ENCODE results near the gene IGSF3. TPM values are rescaled to one million over a fixed set of nuclear protein-coding genes. Genes with fewer than 3 reads are reported as not detected.
"Not testable (repeated sequence)": the region's sequence is repeated elsewhere in the genome, so short reads cannot be mapped to it uniquely, and the experiment has no call there.

The IGSF3 gene
- total RNA-seq, 1 donor from 2014 or later, result 27.2 TPM

- not testable (repeated sequence) for H3K9me3 Mint-ChIP-seq
These were observed 37.5 kb downstream of the IGSF3 start for GRCh38 chr1:116630057-116630456.

GRCh38 chr1:116629441-116629840 lies 38.1 kb downstream of the IGSF3 start:
- not testable (repeated sequence) for H3K27me3 Mint-ChIP-seq (ENCODE audit: low read depth); H3K27ac Mint-ChIP-seq (ENCODE audit: unreplicated experiment); H3K9me3 Mint-ChIP-seq; DNase-seq (ENCODE audit: low read depth, low spot score); H3K4me3 Mint-ChIP-seq; H3K36me3 Mint-ChIP-seq (ENCODE audit: low read depth)
- peaks cover 11% of the 10 kb centered on the region for H3K4me1 Mint-ChIP-seq

More at GRCh38 chr1:116630057-116630456, 37.5 kb downstream of the IGSF3 start:
- peak; percentile 40 for TF ChIP-seq CTCF (conservative IDR thresholded peaks at IDR 0.05)
- H3K4me1 Mint-ChIP-seq, result peaks cover 11% of the 10 kb centered on the region
- H3K27me3 Mint-ChIP-seq (ENCODE audit: low read depth); DNase-seq (ENCODE audit: low read depth, low spot score); H3K27ac Mint-ChIP-seq (ENCODE audit: unreplicated experiment); H3K4me3 Mint-ChIP-seq; H3K36me3 Mint-ChIP-seq (ENCODE audit: low read depth): not testable (repeated sequence)

- H3K4me3 Mint-ChIP-seq, result no peak overlapping the region
These were observed 39.1 kb downstream of the IGSF3 start for GRCh38 chr1:116628448-116628847.

GRCh38 chr1:116627357-116627756 lies 40.2 kb downstream of the IGSF3 start:
- H3K36me3 Mint-ChIP-seq (ENCODE audit: low read depth); H3K27ac Mint-ChIP-seq (ENCODE audit: unreplicated experiment); H3K27me3 Mint-ChIP-seq (ENCODE audit: low read depth); H3K4me3 Mint-ChIP-seq; DNase-seq (ENCODE audit: low read depth, low spot score); H3K9me3 Mint-ChIP-seq: not testable (repeated sequence)
- H3K4me1 Mint-ChIP-seq, result peaks cover 10% of the 10 kb centered on the region

More at GRCh38 chr1:116628448-116628847, 39.1 kb downstream of the IGSF3 start:
- peaks cover 2% of the 10 kb centered on the region for H3K36me3 Mint-ChIP-seq (ENCODE audit: low read depth)
- no peak for DNase-seq (ENCODE audit: low read depth, low spot score)
- no peaks in the 10 kb centered on the region for H3K27me3 Mint-ChIP-seq (ENCODE audit: low read depth)
- H3K27ac Mint-ChIP-seq (ENCODE audit: unreplicated experiment), result no peak overlapping the region
- H3K4me1 Mint-ChIP-seq, result peaks cover 11% of the 10 kb centered on the region
- no peaks in the 10 kb centered on the region for H3K9me3 Mint-ChIP-seq
- TF ChIP-seq CTCF (conservative IDR thresholded peaks at IDR 0.05), result no peak

GRCh38 chr1:116626915-116627314 lies 40.6 kb downstream of the IGSF3 start:
- H3K4me1 Mint-ChIP-seq; H3K27ac Mint-ChIP-seq (ENCODE audit: unreplicated experiment): not testable (repeated sequence)

GRCh38 chr1:116625155-116625554 lies 42.4 kb downstream of the IGSF3 start:
- not testable (repeated sequence) for H3K4me3 Mint-ChIP-seq; H3K4me1 Mint-ChIP-seq; DNase-seq (ENCODE audit: low read depth, low spot score); H3K9me3 Mint-ChIP-seq; H3K27me3 Mint-ChIP-seq (ENCODE audit: low read depth); H3K36me3 Mint-ChIP-seq (ENCODE audit: low read depth); H3K27ac Mint-ChIP-seq (ENCODE audit: unreplicated experiment)

More at GRCh38 chr1:116626915-116627314, 40.6 kb downstream of the IGSF3 start:
- H3K27me3 Mint-ChIP-seq (ENCODE audit: low read depth); DNase-seq (ENCODE audit: low read depth, low spot score); H3K36me3 Mint-ChIP-seq (ENCODE audit: low read depth); H3K9me3 Mint-ChIP-seq; H3K4me3 Mint-ChIP-seq: not testable (repeated sequence)

- Mint-ChIP-seq H3K27me3 (ENCODE audit: low read depth) (no peaks in the 10 kb centered on the region), H3K4me1 (peaks cover 6% of the 10 kb centered on the region), H3K4me3 (no peak overlapping the region), H3K9me3 (no peaks in the 10 kb centered on the region), H3K36me3 (ENCODE audit: low read depth) (peaks cover 4% of the 10 kb centered on the region), H3K27ac (ENCODE audit: unreplicated experiment) (no peak overlapping the region)
- DNase-seq (ENCODE audit: low read depth, low spot score), result no peak
- TF ChIP-seq CTCF (conservative IDR thresholded peaks at IDR 0.05), result no peak
These were observed 43.5 kb downstream of the IGSF3 start for GRCh38 chr1:116624040-116624439.

- H3K27me3 Mint-ChIP-seq (ENCODE audit: low read depth); H3K36me3 Mint-ChIP-seq (ENCODE audit: low read depth); H3K27ac Mint-ChIP-seq (ENCODE audit: unreplicated experiment); H3K9me3 Mint-ChIP-seq; H3K4me3 Mint-ChIP-seq; H3K4me1 Mint-ChIP-seq; DNase-seq (ENCODE audit: low read depth, low spot score): not testable (repeated sequence)
These were observed 45.0 kb downstream of the IGSF3 start for GRCh38 chr1:116622496-116622895.

- not testable (repeated sequence) for H3K27ac Mint-ChIP-seq (ENCODE audit: unreplicated experiment); H3K27me3 Mint-ChIP-seq (ENCODE audit: low read depth)
These were observed 45.8 kb downstream of the IGSF3 start for GRCh38 chr1:116621756-116622155.

GRCh38 chr1:116620392-116620791 lies 47.1 kb downstream of the IGSF3 start:
- not testable (repeated sequence) for DNase-seq (ENCODE audit: low read depth, low spot score); H3K4me3 Mint-ChIP-seq; H3K9me3 Mint-ChIP-seq; H3K27me3 Mint-ChIP-seq (ENCODE audit: low read depth); H3K36me3 Mint-ChIP-seq (ENCODE audit: low read depth); H3K4me1 Mint-ChIP-seq; H3K27ac Mint-ChIP-seq (ENCODE audit: unreplicated experiment)

More at GRCh38 chr1:116621756-116622155, 45.8 kb downstream of the IGSF3 start:
- not testable (repeated sequence) for DNase-seq (ENCODE audit: low read depth, low spot score); H3K4me1 Mint-ChIP-seq; H3K4me3 Mint-ChIP-seq; H3K36me3 Mint-ChIP-seq (ENCODE audit: low read depth); H3K9me3 Mint-ChIP-seq

GRCh38 chr1:116619106-116619505 lies 48.4 kb downstream of the IGSF3 start:
- not testable (repeated sequence) for H3K9me3 Mint-ChIP-seq; DNase-seq (ENCODE audit: low read depth, low spot score); H3K4me3 Mint-ChIP-seq; H3K27me3 Mint-ChIP-seq (ENCODE audit: low read depth); H3K36me3 Mint-ChIP-seq (ENCODE audit: low read depth); H3K27ac Mint-ChIP-seq (ENCODE audit: unreplicated experiment); H3K4me1 Mint-ChIP-seq
